ENCODE results near the gene IFNG.
"Not testable (repeated sequence)": the region's sequence is repeated elsewhere in the genome, so short reads cannot be mapped to it uniquely, and the experiment has no call there.

The IFNG gene
- long read RNA-seq, donor 1: 0 reads
- long read RNA-seq, donor 2: 0 reads
- long read RNA-seq, donor 3: 0 reads
- long read RNA-seq, donor 4: 0 reads
- long read RNA-seq, donor 5: 0 reads
- long read RNA-seq, donor 6: 0 reads
- long read RNA-seq, donor 7: 0 reads
- long read RNA-seq, donor 8, partial matches to known transcripts: 0 of 1 reads
- long read RNA-seq, donor 8, other reads (novel, unspliced or antisense): 0 of 1 reads

- DNase-seq: no peak
These were observed at the start of gene IFNG for GRCh38 chr12:68159681-68160304. TSS of gene IFNG (minus strand) at chr12:68159740. CDS start at chr12:68159615, 125 bp downstream.

DNA sequence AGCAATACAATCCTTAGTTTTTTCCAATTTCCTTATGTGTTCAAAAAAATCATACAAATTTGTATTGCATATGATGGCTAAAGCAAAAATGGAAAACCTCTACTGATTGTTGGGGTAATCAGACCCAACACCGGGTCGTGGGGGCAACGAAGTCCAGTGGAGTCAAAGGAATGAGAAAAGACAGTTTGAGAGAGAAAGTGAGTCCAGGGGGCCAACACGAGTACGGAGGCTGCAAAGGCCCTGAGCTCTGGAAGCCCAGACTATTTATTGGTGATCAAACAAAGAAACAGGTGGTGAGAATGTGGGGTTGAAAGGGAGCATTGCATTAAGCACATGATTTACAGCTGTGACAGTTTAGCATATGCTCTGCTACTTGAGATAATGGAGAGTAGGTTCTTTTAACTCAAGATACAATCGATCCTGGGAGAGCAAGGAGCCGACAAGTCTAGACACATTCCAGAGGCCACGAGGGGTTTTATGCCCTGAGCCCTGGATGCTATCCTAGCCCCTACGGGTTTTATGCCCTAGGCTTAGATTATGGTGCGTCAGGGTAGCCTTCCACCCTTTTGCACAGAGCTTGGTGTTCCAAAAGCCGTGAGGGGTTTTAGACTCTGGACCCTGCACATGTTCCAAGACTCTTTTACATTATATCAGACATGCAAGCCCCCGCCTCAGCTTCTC lies 49.6 kb upstream of the IFNG start:
- DNase-seq: not testable (repeated sequence)

DNA sequence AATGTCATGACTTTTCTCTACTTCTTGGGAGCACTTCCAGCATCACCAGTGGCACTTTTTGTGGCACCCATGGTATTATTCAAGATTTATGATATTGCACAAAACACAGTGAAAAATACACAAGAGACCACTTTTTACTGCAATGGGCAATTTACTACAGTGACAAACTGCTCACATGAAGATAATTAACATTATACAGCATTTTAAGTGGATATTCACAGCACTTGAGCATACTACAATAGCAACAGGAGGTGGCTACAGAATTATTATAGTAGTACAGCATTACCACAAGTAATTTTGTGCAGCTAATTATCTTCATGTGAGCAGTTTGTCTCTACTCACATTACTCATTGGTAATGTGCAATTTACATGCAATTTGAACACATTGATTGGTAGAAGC lies 47.7 kb upstream of the IFNG start:
- DNase-seq: no peak

- DNase-seq: no peak
These were observed 46.9 kb upstream of the IFNG start for GRCh38 chr12:68206446-68206845.

DNA sequence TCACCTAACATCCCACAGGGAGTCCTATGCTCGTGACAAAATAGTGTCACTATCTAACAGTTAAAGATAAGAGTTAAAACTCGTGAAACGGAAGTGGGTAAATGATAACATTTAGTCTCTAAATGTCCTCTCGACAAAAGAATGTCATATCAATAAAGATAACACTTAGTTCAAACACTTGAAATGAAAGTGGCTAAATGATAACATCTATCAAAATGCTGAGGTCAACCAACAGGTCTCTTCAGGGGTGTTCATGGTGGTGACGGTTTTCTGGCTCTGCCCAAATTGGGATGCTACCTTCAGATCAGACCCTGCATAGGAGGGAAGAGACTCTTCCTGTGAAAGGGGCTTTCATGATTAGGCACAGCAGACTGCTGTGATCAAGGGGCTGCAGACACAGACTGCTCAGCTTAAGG lies 43.9 kb upstream of the IFNG start:
- no peak for DNase-seq

DNA sequence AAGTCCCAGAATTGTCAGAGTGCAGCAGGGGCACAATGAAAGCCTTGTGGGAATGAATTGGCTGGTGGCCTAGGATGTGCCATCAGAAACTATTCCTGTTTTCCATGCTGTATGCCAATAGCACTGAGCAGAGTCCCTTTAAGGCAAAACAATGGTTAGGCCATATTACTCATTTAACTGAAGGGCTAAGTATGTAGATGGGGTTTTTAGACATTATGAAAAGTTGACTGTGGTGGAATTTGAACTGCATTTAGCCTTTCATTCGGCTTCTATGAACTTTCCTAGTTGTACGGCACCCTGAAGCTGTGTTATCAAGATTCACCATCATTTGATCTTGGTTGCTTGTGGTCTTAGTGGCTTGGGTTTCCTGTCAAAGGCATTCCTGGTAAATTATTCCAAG lies 41.3 kb upstream of the IFNG start:
- no peak for DNase-seq

- no peak for DNase-seq
These were observed 39.6 kb upstream of the IFNG start for GRCh38 chr12:68199127-68199526.

- DNase-seq: no peak
These were observed 39.1 kb upstream of the IFNG start for GRCh38 chr12:68198507-68199086.

DNA sequence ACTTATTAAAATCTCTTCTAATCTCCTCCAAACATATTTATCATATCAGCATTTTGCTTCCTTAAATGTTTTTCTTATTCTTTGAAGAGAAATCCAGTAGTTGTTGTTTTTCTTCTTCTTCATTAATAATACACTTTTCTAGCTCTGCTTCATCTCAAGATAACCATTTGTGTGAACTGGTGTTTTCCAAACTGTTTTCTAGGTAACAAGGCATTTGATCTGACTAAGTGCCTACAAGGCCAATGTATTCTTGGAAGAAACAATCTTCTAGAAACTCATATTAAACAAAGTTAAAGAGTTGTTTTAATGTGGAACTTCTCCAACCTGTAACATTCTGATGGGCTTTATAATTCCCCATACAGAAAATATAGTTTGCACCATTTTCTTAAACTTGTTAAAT lies 30.8 kb upstream of the IFNG start:
- no peak for DNase-seq

DNA sequence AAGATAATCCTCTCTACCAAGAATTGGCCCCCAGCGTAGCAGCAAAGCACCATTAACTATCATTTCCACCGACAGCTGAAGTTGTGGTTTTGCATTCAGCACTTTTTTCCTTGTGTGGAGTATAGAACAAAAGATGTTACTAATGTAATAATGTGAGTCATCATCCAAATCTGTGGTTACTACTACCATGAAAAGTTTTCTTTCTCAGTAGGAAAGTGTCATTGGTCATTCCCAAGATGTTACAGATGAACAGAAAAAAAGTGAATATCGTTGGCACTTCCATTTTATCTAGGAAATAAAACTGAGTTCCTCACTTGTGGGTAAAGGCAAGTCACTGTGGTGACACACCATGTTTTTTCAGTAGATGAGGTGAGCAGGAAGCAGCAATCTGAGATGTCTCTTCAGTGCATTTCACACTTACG lies 30.3 kb upstream of the IFNG start:
- DNase-seq: no peak

GRCh38 chr12:68185598-68185997 lies 26.1 kb upstream of the IFNG start:
- DNase-seq: no peak

- DNase-seq: no peak
These were observed 21.5 kb upstream of the IFNG start for GRCh38 chr12:68180792-68181744.

DNA sequence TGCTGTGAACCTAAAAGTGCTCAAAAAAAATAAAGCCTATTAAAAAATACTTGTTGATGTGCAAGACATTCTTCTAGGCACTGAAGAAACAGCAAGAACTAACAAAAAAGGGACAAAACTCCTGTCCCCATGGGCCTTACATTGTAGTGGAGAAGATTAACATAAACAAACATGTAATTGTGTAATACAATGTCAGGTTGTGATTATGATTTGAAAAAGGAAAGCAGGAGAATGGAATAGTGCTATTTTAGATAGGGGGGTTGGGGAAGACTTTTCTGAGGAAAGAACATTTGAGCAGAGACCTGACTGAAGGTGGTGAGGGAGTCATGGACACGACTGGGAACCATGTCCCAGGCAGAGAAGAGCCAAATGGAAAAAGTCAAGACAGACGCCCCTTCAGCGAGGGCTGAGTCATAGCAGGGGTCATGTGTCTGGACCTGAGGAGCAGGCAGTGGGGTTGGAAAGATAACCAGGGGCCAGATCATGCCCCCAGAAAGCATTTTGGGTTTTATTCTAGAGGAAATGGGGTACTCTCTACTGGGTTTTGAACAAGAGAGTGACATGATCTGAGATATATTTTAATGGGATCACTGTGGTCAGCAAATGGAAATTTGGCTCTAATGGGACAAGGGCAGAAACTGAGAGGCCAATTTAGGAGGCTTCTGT lies 19.4 kb upstream of the IFNG start:
- no peak for DNase-seq

DNA sequence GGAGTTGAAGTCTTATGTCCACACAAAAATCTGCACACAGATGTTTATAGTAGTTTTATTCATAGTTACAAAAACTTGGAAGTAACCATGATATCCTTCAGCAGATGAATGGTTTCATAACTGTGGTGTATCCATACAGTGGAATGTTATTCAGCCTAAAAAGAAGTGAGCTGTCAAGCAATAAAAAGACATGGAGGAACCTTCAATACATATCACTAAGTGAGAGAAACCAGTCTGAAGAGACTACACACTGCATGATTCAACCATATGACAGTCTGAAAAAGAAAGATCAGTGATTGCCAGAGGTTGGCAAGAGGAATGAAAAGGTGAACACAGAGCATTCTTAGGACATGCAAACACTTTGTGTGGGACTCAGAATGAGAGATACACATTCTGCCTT lies 18.6 kb upstream of the IFNG start:
- no peak for DNase-seq

GRCh38 chr12:68177562-68177961 lies 18.0 kb upstream of the IFNG start:
- no peak for DNase-seq

DNA sequence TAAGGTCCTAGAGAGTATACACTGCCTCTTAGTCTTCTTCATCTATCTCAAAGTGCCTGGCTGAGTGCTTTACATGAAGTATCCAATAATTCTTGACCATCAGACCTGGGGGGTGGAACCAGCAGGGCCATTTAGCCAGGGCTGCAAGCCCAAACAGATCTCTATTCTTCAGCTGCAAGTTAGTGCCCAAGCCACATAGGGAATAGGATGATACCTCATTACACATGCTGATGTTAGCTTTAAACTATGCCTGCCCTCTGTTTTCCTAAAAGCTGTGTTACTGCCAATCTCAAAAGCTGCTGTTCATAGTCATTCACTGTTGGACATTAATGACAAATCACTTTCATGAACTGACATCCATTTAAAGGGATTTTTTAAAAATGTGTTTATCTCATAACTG lies 16.7 kb upstream of the IFNG start:
- no peak for DNase-seq

DNA sequence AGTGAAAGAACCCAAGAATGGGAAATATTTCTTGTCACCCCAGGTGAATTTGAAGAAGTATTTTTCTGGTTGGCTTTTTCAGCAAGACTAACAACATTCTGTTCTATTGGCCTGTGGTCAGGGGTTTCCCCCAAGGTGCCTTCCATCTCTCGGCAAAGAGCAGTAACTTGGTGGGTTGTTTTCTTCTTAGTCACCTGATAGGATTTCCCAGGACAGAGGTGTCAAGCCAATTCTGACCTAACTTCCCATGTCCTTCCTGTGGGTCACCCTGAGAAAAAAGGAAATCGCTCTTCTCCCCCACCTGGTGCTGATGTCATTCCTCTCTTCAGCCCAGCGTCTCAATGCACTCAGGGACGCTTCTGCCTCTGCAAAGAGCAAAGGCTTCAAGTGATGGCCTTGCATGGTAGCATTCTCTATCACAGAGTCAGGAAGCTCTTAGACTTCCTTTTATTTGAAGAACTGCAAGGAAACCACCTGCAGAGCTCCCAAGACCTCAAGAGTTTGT lies 16.1 kb upstream of the IFNG start:
- DNase-seq: no peak

GRCh38 chr12:68174761-68175160 lies 15.2 kb upstream of the IFNG start:
- DNase-seq: not testable (repeated sequence)

GRCh38 chr12:68173792-68174191 lies 14.3 kb upstream of the IFNG start:
- no peak for DNase-seq

GRCh38 chr12:68170726-68171125 lies 11.2 kb upstream of the IFNG start:
- no peak for DNase-seq

DNA sequence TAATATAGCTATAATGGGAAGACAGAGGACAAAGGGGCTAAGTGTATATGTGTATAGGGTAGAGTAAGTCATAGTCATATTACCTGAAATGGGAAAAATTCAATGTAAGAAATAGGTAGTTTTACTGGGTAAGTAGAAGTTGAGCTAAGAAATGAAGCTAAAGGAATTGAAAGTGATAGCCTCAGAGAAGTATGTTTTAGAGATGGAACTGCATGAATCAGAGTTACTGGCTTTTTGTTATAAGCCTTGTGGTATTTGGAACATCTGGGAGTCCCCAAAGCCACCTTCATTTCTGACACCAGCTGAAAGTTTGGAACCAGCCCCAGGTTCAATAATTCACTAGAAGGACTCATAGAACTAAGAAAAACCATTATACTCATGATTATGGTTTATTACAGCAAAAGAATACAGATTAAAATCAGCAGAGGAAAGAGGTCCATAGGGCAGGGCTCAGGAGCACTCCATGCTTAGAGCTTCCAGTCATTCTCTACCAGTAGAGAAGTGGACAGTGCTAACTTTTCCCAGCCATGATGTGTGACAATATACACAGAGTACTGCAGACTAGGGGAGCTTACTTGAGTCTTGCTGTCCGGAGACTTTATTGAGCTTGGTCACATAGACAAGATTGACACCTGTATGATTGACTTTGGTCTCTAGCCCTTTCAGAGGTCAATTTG lies 9.8 kb upstream of the IFNG start:
- DNase-seq: no peak
